Hypothalamus (tissue), 51 donors: ENCODE data around the gene RPTOR.

ENCODE experiments used
- DNase-seq, 51 donors: peaks; one replicate each; lab custom pipeline; 2025; lab: John Stamatoyannopoulos, UW

RPTOR gene

DNA sequence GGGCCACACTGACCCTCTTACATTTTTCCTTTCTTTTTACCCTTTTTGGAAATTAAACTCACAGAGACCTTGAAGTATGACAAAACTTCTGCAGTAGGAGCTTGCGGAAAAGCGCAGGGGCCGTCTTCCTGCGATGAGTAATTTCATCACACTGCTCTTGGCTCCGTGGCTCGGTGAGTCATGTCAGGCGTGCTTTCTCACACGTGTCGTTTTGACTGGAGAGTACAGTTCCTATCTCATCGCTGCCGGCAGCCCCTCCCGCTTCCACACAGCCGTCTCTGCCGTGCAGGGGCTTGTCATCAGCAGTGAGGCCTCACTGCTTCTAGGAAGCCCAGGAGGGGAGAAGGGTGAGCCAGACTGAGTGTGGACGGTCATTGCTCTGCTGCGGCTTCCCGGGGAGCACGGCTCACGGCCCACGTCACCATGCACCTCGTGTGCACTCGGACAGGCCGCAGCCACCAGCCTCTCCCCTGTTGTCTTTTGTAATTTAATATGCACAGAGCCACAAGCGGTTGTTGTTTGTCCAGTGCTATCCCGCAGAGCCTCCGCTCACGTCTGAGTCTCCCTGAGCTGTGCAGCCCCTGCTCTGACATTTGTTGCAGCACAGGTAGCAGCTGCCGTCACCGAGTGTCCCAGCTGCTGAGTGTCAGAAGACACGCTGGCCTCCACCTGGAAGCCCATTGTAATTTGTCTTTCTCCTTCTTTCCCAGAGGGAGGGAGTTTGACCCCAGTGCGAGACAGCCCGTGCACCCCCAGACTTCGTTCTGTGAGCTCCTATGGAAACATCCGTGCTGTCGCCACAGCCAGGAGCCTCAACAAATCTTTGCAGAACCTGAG is 347.6 kb downstream of the RPTOR start:
- peak in 6 of 51 donors; percentile 12 to 64 (median 24) for DNase-seq

DNA sequence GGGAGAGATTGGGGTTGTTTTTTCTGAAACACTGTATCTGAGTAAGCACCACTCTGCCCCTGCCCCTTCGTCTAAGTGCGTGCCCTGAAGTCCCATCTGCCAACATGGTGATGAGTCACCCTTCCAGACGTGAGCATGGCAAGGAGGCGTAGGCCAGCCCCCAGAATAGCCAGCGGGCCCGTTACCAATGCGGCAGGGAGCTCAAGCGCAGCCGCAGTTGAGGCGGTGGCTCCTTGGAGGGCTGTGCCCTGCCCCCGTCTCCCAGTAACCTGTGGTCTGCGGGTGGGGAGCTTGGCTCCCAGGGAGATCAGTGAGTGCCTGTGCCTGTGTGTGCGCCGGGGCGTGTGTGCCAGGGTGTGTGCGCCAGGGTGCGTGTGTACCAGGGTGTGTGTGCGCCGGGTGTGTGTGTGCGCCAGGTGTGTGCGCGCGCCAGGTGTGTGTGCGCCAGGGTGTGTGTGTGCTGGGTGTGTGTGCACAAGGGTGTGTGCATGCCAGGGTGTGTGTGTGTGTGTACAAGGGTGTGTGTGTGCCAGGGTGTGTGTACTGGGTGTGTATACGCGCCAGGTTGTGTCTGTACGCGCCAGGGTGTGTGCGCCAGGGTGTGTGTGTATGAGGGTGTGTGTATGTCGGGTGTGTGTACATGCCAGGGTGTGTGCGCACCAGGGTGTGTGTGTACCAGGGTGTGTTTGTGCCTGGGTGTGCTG is 348.4 kb downstream of the RPTOR start:
- peak in 1 of 51 donors; percentile 29 for DNase-seq

DNA sequence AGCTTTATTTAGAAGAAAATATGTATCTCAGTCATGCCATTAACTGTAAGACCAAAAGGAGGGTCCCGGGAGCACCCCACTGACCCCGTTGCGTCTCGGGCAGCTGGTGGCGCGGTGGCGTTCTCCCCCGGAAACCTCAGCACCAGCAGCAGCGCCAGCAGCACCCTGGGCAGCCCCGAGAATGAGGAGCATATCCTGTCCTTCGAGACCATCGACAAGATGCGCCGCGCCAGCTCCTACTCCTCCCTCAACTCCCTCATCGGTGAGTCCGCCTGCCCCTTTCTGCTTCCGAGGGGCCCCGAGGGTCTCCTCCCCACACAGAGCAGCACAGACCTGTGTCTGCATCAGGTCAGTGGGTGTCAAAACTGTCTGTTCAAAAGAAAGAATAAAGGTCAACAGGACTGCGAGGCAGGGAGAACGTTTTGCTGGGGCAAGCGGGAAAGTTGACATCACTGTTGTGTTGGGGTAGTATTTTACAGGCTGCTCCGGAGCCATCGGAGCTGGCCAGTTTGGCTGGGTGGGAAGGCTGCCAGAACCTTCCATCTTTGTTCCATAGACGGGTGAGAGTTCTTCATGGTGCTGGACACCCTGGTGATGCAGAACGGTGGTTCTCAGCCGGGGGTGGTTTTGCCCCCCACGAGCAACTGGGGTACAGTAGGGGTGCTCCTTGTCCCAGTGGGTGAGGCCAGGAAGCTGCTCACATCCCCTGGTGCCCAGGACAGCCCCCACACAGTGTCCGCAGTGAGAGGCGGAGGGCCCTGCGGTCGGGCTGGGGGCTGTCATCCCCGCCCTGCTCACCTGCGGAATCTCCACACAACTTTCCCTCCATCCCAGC is 349.2 kb downstream of the RPTOR start:
- no peak for DNase-seq

DNA sequence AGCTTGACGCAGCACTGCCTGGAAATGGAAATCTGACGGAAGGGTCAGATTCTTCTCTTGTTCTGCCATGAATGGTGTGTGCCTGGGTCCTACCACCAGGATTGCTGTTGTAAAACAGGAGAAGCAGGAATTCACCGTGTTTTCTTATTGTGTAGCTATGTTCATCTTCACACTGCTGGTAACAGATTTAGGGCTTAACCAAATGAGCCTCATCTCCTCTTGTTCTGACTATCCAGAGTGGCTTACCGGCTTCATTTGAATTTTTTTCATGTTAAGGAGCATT is 349.7 kb downstream of the RPTOR start:
- DNase-seq, result no peak

DNA sequence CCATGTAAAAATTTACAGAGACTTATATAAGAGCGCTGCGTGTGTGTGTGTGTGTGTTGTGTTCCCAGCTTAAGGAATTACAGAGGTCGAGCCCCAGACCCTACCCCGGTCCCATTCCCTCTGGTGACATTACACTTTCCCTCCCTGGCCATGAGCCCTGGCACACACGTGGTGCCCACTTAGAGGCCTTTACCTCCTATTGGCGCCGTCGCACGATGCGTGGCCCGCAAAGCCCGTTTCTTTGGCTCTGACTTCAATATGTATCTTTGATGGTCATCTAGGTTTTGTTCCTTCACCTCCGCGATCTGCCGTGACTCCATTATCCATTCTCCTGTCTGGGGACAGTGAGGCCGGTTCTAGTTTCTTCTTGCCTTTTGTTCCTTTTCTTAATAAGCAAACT is 350.1 kb downstream of the RPTOR start:
- no peak for DNase-seq

DNA sequence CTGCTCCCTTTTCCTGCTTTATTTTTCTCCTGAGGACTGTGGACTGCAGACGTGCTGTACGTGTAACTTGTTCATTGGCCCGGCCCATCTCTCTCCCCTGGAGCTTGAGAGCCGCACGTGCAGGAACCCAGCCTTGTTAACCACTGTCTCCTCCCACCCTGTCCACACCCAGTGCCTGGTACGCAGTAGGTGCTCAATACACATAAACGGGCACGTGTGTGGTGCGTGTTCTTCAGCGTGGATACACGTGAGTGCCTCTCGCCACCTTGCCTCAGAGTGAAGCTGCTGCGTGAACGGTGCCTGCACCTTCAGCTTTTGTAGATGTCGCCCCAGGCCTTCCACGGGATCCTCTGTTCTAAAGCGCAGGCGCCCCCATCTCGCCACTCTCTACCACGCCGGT is 350.7 kb downstream of the RPTOR start:
- DNase-seq, result no peak

DNA sequence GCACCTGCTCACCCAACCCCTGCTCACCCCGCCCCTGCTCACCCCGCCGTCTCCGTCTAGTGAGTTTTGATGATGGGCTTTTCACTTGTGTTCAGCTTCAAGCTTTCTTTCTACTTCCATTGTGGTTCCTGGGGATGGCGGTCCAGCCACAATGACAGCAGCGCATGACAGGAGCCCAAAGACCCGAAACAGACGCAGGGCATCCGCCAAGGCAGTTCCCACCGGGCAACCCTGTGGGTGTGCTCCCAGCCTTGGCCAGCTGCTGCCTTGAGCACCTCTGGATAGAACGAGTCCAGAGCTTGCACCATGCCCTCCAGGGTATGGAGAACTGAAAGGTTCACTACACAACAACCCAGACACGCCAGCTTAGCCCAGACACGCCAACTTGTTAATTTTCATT is 354.1 kb downstream of the RPTOR start:
- no peak for DNase-seq

DNA sequence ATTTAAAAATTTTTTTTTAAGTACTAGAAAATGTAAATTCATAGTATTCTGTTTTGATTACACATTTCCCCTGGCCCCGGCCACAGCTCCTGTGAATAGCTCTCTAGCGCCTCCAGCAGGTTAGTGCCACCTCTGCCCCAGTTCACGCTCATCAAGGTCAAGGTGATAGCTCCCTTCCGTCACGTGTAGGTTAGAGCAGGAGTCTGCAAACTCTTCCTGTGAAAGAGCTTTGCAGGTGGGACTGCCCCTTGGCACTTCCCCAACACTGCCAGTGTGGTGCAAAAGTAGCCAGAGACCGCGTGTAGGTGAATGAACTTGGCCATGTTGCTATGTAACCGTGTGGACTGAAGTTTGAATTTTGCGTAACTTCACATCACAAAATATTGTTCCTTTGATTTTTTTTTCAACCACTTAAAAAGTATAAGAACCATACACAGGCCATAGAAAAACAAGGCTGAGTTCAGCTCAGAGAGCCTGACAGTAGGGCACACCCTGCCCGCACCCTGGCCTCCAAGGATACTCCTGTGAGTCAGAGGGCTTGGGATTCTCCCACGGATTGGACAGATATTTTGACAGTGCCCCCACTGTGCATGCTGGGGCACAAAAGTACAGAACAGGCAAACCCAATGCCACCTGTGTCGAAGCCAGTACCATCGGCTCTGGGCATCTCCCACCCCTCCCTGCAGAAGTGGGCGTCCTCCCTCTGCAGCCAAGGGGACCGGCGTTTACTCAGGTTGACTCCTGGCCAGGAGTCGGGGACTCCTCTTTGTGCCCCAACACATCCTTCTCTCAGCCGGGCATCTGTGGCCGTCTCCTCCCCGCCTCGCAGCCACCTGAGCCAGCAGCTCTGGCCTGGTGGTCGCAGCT is 355.0 kb downstream of the RPTOR start:
- peak in 2 of 51 donors; percentile 6 to 12 for DNase-seq

DNA sequence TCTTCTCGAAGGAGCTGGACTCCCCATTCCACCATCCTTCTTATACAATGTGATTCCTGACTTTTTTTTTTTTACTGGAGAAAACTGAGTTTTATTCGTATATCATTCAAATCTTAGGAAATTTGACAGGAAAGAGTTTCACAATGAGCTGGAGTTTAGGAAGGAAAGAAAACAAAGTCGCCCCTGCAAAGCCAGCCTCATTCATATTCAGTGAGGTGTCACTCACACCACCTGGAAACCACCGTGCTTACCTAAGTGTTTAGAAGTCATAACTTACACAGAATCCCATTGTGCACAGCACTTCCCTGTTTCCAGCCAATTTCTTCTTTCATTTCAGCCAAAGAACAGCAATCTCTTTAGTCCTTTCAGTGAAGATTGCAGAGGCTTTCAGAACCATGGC is 356.7 kb downstream of the RPTOR start:
- no peak for DNase-seq

DNA sequence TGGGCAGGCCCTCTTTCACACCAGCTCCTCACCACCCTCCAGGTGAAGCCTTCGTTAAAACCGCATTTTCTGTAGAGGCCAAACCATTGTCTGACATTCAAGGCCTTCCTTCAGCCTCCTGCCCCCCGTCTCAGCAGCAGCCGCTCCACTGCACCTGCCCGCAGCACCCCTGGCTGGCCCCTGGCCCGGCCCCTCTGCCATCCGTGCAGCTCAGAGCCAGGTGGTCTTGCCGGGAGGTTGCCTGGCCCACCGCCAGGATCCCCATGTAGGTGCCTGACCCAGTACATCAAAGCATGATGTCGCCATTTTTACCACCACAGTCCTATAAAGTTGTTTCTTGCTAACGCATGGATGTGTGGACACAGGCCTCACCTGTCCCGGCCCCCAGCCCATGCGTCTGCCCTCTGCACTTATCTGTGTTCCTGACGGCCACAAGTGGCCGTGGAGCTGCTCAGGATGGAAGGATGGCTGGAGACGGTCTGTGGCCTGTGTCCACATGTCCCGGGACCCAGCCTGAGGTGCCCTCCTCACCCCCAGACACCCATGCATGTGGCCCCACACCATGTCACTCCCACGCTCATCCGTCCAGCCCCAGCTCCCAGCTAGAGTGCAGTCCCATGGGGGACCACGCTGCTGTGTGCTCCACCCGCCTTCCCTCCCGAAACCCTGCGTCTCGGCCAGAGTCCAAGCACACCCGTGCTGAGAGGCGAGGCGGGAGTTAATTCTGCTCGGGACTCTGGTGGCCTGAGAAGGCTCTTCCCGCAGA is 357.7 kb downstream of the RPTOR start:
- DNase-seq, result no peak

DNA sequence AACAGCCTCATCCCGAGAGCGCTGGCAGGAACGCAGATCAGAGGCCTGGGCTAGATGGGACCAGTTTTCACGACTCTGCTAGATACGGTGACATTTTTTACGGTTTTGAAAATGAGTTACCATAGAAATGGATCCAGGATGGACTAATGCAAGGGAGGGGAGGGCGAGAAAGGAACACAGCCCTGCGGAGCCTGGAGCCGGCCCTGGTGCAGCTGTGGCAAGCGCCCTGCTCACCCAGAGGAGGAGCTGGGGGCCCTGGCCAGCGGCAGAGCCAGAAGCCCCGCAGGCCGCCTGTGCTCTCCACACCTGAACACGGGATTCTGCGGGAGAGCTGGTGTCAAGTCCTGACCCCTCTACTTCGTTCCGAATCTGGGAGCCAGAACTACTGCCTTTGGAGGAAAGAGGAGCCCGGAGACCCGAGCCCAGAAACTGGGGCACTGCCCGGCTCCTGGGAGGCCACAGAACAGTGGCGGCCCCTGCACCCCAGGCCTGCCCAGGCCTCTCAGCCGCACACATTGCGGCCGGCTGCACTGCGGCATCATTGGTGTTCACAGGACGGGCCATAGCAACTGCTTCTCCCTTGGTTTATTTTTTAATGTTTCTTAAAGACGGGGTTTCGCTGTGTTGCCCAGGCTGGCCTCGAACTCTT is 358.4 kb downstream of the RPTOR start:
- DNase-seq, result no peak

DNA sequence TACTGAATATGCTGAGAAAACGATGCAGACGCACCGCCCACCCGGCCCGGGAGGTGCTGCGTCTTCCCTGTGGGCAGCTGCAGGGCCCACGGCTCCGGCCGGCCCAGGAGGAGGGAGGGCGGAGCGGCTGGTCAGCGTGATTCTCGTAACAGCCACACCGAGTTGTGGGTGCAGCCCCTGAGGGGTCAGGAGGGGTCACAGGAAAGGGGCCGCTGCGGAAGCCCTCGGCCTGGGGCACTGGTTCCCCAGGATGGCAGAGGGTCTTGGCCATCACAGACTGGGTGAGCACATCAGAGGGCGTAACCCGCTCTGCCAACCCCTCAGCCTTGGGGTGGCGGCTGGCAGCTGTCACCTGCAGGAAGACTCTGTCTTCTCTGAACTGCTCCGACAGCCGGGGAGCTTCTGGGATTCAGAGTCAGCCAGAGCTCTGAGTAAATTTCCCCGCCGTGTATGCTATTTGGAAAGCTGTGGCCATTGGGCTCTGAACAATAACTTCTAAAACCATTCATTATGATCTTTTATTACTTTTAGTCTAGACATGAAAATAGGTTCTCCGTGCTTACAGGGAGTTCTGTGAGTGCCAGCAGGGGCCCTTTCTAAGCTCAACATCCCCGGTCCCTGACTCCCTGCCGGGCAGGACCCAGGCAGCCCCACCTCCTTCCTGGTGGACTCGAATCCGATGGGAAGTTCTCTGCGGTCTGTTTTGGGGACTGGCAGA is 359.6 kb downstream of the RPTOR start:
- DNase-seq, result no peak

DNA sequence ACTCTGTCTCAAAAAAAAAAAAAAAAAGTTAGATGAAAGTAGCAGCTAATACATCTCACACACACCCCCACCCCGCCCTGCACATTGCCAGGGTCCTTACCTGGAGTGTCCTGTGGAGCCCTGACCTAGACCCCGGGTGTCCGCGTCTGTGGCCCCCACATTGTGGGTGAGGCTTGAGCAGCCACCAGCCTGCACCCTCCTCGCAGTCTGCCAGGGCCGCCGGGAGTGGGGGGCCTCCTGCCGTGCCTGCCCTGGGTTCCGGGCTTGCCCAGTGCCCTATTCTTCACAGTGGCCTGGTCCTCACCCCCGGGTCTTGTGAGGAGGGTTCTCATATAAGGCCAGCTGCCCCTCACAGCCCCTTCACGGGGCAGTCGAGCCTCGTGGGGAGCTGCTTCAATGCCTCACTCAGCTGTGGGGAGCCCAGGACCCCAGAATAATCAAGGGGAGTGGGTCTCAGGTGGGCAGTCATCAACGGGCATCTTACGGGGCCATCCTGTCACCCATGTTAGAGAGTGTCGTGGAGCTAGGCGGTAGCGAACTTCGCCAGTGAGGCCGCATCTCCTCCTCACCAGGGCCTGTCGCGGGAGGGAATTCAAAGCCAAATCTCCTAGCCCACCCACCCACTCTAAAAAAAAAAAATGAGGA is 361.1 kb downstream of the RPTOR start:
- DNase-seq, result no peak

DNA sequence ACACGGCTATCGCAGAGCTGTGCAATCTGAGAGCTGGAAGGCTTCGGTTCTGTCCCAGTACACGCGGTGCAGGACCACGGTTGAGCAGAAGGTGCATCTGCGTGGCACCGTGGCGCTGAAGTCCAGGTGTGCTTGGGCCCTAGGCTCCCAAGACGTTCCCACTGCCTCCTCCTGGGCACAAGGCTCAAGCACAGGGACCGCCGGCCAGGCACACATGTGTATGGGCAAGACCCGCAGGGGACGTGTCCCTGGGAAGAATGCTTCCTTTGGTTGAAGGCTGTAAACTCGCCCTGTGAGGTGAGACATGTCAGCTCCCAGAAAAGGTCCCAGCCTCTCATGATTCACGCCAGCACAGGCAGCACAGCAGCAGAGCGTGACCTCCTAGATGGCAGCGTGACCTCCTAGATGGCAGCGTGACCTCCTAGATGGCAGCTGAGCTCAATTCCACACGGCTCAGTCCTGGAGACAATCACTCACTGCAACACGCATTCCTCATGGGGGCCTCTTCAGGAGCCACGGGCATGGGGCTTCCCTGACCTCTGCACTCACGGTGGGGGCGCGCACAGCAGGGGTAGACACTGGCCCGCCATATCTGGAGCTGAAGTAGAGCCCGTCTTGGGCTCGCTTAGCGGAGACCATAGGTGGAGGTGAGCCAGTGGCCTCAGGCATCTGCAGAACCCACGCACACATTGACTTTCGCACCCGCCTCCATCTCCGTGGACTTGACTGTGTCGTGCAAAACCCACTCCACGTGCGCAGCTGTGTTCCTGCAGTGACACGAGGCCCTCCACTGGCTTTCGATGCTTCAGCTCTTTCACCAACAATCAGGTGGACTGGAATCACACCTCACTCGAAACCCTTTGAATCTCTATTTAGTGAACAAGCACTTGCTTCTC is 362.0 kb downstream of the RPTOR start:
- DNase-seq, result no peak

DNA sequence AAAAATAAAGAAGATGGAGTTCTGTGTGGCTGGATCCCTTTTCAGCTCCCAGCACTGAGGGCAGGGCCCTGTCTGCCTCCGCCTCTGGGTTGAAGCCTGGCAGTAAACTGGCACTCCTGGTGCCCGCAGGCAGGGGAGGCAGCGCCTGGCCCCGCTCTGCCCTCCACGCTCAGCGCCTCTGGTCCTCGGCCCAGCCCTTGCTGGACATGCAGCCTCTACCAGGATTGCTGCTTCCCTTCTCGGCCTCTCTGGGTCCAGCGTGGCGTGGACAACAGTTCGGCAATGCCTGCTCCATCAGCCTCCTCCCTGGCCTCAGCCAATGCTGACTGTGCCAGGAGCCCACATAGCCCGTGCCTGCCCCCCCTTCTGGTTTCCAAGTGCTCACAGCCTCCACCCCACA is 362.6 kb downstream of the RPTOR start:
- no peak for DNase-seq

DNA sequence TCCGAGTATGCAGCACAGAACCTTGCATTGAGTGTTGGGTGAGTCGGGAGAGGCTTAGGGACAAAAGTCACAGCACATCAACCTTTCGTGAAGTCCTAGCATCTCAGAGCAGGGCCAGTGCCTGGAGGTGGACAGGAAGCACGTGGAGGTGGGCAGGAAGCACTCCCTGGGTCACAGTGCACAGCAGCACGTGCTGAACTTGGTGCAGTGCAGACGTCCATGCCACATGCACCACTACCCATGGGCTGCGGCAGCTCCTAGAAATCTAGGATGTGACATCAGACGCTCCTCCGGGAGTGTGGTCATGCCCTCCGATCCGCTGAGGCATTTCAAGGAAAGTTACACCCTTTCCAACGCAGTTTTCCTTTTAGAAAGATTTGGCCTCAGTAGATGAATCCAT is 363.6 kb downstream of the RPTOR start:
- no peak for DNase-seq

DNA sequence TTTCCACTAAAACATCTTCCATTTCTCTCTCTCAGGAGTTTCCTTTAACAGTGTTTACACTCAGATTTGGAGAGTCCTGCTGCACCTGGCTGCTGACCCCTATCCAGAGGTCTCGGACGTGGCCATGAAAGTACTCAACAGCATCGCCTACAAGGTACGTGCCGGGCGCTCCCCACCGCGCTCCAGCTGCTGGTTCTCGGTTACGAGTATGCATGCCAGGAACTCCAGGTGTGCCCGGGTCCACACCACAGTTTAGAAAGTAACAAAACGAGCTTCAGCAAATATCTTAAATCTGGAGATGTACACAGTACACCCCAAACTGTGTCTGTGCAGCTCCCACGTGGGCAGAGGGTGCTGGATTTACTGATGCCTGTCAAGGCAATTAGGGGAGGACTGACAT is 364.1 kb downstream of the RPTOR start:
- DNase-seq, result no peak
